Measurements from ENCODE around the gene ARID5A. TPM values are rescaled to one million over a fixed set of nuclear protein-coding genes. Genes with fewer than 3 reads are reported as not detected.

ARID5A gene
- total RNA-seq, 4 donors from 2014 or later: 40.0 to 98.5 (median 53.9) TPM

- Histone ChIP-seq H3K4me1 (peaks cover 0 to 38% (median 0%) of the 10 kb centered on the region in 3 donors), H3K27me3 (no peaks in the 10 kb centered on the region), H3K27ac (peak overlapping the region in 2 of 4 donors; percentile 19 to 26), H3K4me3 (no peak overlapping the region), H3K36me3 (peaks cover 0 to 69% of the 10 kb centered on the region in 2 donors), H3K9me3 (no peaks in the 10 kb centered on the region)
- ATAC-seq: no peak
- no peak for TF ChIP-seq EP300 (IDR thresholded peaks at IDR 0.05)
- TF ChIP-seq POLR2AphosphoS5 (IDR thresholded peaks at IDR 0.05): no peak
- TF ChIP-seq, protein P1, sequence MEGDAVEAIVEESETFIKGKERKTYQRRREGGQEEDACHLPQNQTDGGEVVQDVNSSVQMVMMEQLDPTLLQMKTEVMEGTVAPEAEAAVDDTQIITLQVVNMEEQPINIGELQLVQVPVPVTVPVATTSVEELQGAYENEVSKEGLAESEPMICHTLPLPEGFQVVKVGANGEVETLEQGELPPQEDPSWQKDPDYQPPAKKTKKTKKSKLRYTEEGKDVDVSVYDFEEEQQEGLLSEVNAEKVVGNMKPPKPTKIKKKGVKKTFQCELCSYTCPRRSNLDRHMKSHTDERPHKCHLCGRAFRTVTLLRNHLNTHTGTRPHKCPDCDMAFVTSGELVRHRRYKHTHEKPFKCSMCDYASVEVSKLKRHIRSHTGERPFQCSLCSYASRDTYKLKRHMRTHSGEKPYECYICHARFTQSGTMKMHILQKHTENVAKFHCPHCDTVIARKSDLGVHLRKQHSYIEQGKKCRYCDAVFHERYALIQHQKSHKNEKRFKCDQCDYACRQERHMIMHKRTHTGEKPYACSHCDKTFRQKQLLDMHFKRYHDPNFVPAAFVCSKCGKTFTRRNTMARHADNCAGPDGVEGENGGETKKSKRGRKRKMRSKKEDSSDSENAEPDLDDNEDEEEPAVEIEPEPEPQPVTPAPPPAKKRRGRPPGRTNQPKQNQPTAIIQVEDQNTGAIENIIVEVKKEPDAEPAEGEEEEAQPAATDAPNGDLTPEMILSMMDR (IDR thresholded peaks at IDR 0.05): no peak
- no peak for TF ChIP-seq POLR2A (IDR thresholded peaks at IDR 0.05)
- 40% methylated on average over 1 of the region's 24 CpGs; no CpG with 5 or more reads in 1 of the 2 donors for WGBS, 2 donors (ENCODE audit: low coverage in 1 of 2)
Observed at GRCh38 chr2:96548558-96549465, 12.3 kb downstream of the ARID5A start.

DNA sequence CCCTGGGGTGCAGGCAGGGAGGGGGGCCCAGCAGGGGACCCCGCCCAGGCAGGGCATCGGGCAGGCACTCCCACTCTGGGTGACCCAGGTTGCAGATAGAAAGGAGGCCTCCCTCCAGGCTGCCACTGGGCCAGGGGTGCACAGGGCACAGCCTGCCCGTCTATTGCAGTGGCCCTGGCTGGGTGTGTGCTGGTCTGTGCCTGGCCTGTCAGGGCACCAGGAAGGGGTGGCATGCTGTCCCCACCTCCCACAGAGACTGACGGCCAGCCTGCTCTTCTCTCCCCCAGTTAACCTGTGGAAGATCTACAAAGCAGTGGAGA, 12.9 kb downstream of the ARID5A start:
- peaks cover 0 to 69% of the 10 kb centered on the region in 2 donors for H3K36me3 ChIP-seq

GRCh38 chr2:96549967-96550786, 13.6 kb downstream of the ARID5A start:
- no peaks in the 10 kb centered on the region for H3K27me3 ChIP-seq
- H3K4me1 ChIP-seq: peaks cover 0 to 49% (median 5%) of the 10 kb centered on the region in 3 donors
- no peaks in the 10 kb centered on the region for H3K9me3 ChIP-seq
- WGBS, 2 donors (ENCODE audit: low coverage in 1 of 2): 100% methylated on average over 1 of the region's 61 CpGs; no CpG with 5 or more reads in 1 of the 2 donors
- peak overlapping the region in 1 of 4 donors; percentile 2 for H3K27ac ChIP-seq
- ATAC-seq: peak; percentile 3
- H3K4me3 ChIP-seq: no peak overlapping the region
- TF ChIP-seq POLR2A (IDR thresholded peaks at IDR 0.05) (no peak), POLR2AphosphoS5 (IDR thresholded peaks at IDR 0.05) (no peak), EP300 (IDR thresholded peaks at IDR 0.05) (no peak)
- TF ChIP-seq, protein P1 (IDR thresholded peaks at IDR 0.05): peak in 3 of 4 experiments; percentile 51 to 69 (median 66)
- peaks cover 0 to 68% of the 10 kb centered on the region in 2 donors for H3K36me3 ChIP-seq

More for the DNA sequence above, 12.9 kb downstream of the ARID5A start:
- Histone ChIP-seq H3K4me3 (no peak overlapping the region), H3K27me3 (no peaks in the 10 kb centered on the region), H3K27ac (peak overlapping the region in 2 of 4 donors; percentile 2 to 26), H3K9me3 (no peaks in the 10 kb centered on the region), H3K4me1 (peaks cover 0 to 44% (median 3%) of the 10 kb centered on the region in 3 donors)
- no peak for ATAC-seq
- TF ChIP-seq POLR2A (IDR thresholded peaks at IDR 0.05): no peak
- TF ChIP-seq, protein P1 (IDR thresholded peaks at IDR 0.05): no peak
- no peak for TF ChIP-seq POLR2AphosphoS5 (IDR thresholded peaks at IDR 0.05)
- no peak for TF ChIP-seq EP300 (IDR thresholded peaks at IDR 0.05)
- no CpG with 5 or more reads among the region's 4 CpGs for WGBS, 2 donors (ENCODE audit: low coverage in 1 of 2)

- no peak for TF ChIP-seq EP300 (IDR thresholded peaks at IDR 0.05)
- TF ChIP-seq POLR2A (IDR thresholded peaks at IDR 0.05): no peak
- Histone ChIP-seq H3K4me3 (no peak overlapping the region), H3K9me3 (no peaks in the 10 kb centered on the region), H3K4me1 (peaks cover 0 to 49% (median 5%) of the 10 kb centered on the region in 3 donors), H3K36me3 (peaks cover 0 to 64% of the 10 kb centered on the region in 2 donors), H3K27me3 (no peaks in the 10 kb centered on the region), H3K27ac (no peak overlapping the region)
- 83 to 96% methylated on average over 2 to 5 of the region's 14 CpGs for WGBS, 2 donors (ENCODE audit: low coverage in 1 of 2)
- no peak for ATAC-seq
Observed at GRCh38 chr2:96550787-96551604, 14.4 kb downstream of the ARID5A start.
